HG03045 (cell line): Measurements from ENCODE around the gene CISH.

Source experiments
- ATAC-seq: cut with Tn5 transposase; IDR thresholded peaks from one replicate; pipeline ENCODE4 v1.9.1; 2021; ENCODE audit warnings: mild to moderate bottlenecking, moderate library complexity; ENCODE audit not compliant: unreplicated experiment

The CISH gene

DNA sequence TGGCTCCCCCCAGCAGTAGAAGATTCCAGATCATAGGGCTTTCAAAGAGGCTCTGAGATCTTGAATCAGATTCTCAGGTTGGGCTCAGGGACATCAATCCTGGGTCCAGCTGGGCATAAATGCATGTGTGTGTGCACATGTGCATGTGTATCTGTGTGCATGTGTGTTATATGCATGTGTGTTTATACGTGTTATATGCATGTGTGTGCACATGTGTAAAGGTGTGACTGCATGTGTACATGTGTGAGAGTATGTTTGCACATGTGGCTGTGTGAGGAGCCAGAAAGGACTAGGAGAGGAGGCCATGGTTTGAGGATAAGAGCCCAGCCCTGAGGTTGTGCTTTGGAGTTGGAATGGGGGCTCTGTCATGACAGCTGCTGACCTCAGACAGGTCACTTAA lies 3.6 kb upstream of the CISH start:
- no peak for ATAC-seq

GRCh38 chr3:50612970-50613846 lies 1.6 kb upstream of the CISH start:
- no peak for ATAC-seq

GRCh38 chr3:50612234-50612882 lies 784 bp upstream of the CISH start:
- peak; percentile 4 for ATAC-seq

- no peak for ATAC-seq
Measured at GRCh38 chr3:50610992-50611463, 546 bp downstream of the CISH start.

- ATAC-seq = no peak
Measured at GRCh38 chr3:50610181-50610971, 1.2 kb downstream of the CISH start.

DNA sequence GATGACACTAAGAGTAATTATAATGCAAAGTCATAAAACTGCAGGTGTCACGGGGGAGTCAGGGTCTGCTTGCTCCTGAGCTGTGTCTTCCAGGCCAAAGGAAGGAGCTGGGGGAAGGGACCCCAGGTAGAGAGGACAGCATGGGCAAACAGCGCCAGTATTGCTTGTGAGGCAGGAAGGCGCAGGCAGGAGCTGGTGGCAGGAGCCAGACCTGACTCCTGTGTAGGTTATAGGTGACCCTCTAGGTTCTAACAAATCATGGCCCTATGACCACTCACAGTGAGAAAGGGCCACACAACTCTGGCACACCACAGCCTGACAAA lies 1.9 kb downstream of the CISH start:
- no peak for ATAC-seq

DNA sequence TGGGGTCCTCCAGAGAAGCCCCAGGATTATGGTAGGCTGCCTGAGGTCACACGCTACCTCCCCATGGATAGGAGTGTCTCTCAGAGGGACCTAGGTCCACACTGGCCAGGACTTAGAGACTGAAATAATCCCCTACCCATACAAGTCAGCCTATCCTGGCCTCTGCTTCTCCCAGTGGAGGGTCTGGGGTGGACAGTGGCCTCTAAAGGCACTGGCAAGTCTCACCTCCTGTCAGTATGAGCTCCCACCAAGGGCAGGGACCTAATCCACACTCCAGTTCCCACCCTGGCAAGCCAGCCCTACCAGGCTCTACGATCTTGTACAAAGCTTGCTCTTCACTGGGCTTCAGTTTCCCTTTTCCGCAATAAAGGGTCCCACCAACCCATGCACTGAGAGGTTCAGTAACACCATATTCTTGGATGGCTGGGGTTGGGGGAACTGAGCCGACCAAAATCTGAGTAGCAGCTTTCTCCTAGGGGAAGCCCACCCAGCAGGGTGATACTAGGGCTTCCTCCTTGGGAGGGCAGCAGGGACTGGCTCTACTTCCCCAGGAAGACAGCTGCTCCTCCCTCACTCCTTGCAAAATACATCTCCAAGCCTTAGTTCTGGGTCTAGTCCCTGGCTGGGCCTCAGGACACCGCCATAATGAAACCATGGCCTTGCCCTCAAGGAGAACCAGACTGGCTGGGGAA lies 2.4 kb downstream of the CISH start:
- no peak for ATAC-seq

GRCh38 chr3:50608278-50608677 lies 3.3 kb downstream of the CISH start:
- no peak for ATAC-seq

DNA sequence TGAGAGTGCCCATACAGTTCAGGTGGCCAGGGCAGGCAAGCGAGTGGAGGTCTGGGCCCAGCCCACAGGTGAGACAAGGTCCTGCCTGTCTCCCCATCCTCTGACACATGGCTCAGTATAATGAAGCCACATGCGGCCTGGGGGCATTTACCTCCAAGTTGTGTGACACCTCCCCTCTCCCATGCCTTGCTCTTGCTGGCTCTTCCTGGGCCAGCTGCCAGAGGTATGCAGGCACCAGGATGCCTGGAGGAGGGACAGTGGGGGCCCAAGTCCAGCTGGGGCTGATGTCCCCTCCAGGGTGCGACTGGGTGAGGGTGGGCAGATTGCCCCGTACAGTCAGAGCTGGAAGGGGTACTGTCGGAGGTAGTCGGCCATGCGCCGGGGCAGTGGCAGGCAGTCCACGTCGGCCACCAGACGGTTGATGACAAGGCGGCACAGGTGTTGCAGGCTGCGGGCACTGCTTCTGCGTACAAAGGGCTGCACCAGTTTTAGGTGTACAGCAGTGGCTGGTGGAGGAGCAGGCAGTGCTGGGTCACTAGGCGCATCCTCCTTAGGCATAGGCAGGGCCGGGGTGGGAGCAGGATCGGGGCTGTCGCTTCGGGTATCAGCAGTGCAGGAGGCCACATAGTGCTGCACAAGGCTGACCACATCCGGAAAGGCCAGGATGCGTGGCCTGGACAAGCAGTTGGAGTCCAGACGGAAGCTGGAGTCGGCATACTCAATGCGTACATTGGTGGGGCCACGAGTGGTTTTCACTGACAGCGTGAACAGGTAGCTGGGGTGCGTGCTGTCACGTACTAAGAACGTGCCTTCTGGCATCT lies 4.1 kb downstream of the CISH start:
- ATAC-seq = no peak

DNA sequence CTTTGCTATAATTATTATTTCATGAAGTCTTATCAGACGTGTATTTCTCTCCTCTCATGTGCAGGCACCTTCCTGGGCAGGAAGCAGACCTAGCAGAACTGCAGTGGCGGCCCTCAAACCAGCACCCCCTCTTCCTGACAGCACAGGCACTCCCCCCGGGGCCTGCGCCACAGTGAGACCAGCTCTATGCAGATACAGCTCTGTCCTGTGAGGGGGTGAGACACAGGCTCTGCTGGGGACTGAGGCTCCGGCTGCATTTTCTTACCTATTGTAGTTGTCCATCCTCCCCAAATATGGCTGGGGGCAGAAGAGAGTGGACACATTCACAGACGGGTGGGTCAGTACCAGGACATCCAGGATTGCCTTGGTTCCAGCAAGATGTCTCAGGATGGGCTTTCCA lies 5.0 kb downstream of the CISH start:
- no peak for ATAC-seq

DNA sequence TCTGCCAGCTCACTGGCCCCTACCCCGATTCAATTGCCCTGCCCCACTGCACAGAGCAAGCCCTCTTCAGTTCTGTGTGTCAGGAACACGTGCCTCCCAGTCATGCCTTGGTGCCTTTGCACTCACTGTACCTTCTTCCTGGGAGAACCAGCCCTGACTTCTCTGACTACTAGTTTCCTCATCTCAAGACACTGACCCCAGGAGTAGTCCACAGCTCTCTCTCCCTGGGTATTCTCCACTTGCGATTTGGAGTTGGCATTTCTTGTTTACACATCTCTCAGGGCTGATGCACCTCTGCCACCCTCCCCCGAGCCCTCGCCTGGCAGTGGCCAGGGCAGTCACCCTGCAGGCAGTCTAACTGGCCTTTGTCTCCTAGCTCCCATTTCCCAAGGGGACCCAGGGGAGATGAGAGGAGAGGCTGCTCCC lies 5.7 kb downstream of the CISH start:
- ATAC-seq = no peak

DNA sequence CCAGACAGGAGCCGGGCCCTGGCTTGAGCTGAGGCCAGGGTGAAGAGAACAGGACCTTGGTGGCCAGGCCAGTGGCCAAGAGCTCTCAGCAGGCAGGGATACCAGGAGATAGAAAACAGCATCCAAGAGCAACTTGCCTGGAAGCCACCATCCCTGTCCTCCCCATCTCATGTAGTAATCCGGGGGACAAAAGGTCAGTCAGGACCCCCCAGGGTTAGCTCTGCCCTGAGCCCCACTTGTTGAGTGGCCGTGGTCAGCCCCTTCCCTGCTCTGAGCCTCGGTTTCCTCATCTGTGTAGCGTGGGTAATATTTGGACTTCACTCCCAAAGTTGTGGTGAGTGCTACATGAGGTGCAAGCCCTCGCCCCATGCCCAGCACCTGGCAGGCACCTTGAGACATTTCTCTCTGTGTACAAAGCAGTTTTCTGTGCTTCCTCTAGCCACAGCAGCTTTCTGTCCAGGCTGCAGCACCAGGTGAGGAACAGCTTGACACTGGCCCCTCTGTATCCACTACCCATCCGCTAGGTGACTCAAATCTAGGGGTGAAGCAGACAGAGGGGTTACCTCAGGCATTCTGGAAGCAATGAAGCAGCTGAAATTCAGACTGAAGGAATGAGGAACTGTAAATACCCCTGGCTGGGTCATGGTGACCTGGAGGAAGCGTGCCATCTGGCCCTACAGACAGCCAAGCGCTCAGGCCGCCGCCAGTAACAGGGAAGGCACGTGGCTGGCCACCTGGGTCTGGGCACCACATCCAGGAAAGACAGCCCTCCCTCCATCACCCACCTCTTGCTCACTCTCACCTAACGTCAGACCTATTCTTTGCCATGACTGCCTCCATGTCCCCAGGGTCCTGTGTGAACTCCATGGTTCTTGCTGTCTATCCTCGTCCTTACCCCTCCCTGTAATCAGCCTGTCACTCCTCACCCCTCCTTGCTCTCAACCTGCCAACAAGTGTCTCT lies 6.7 kb downstream of the CISH start:
- no peak for ATAC-seq

GRCh38 chr3:50604110-50604621 lies 7.4 kb downstream of the CISH start:
- no peak for ATAC-seq

GRCh38 chr3:50603261-50604109 lies 8.1 kb downstream of the CISH start:
- ATAC-seq = no peak

DNA sequence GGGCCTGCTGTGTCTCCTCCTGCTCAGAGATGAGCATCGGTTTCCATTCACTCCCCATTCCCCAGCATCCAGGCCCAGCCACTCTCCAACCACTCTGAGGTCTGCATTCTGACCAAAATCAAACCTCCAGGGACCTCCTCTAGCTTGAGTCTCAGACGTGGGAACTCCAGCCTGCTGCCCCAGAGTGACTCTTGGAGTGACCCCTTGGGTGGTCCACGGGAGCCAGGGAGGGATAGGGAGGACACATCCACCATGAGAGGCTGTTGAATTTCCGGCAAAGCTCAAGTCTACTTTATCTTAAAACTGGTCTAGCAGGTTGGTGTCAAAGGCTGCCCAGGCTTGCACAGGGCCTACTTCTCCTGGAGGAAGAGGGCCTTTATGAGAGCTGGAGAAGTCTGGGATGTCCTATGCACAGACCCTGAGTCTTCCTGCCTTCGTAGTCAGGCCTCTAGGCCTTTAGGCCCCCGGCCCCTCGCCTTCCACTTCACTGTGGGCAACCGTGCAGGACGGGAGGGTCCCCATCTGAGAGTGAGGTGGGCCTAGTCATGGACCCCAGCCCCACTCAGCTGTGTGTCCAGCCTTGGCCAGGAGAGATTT lies 8.9 kb downstream of the CISH start:
- no peak for ATAC-seq

DNA sequence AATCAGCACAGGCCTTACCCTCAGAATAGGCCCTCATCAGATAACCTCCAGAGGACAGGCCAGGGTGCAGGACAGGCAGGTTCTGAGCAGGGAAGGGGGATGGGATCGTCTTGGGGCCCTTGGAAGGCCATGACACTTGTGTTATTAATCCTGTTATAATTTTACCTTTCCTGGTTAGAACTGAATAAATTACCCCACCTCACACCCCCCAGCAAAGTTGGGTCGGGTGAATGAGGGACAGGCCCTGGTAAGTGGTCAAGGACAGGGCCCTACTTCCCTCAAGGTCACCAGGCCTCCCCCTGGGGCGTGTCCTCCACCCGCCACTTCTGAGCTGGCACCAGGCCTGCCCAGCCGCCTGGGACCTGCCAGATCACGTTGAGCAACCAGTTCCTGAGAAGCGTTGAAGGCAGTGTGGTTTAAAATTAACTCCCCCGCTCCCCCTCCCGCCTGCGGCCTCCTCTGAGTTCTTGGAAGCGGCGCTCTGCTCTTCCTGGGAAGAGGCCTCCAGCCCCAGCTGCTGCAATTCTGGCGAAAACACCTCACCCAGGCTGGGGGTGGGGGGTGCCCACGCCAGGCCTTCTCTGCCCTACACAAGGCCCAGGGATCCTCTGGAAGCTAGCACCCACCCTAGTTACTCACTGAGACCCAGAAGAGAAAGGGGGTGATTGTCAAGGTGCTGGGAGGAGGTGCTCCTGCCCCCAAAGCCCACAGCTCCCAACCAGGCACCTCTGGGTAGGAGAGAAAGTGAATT lies 10.6 kb downstream of the CISH start:
- no peak for ATAC-seq
